WTC11 (cell line): ENCODE results near the gene PROZ.

ENCODE experiments used
- ZNF232 ChIP-seq: sonication (generic); formaldehyde crosslinking; IDR thresholded peaks from 2 replicates; pipeline ENCODE4 v1.8.0; 2022; ENCODE audit warnings: mild to moderate bottlenecking, missing genetic modification reagents
- TF ChIP-seq, protein P1 (sequence below): sonication (generic); formaldehyde crosslinking; IDR thresholded peaks from 2 replicates; pipeline ENCODE4 v1.8.1; 2022; ENCODE audit warnings: mild to moderate bottlenecking, missing genetic modification reagents, moderate library complexity, borderline replicate concordance
- TF ChIP-seq, protein P2 (sequence below): fragments of 200-600 bp; IDR thresholded peaks from 2 replicates; pipeline ENCODE4 v1.8.0; 2022; ENCODE audit warnings: antibody characterized with exemption

- TF ChIP-seq ZNF232, result no peak
- TF ChIP-seq, protein P1, sequence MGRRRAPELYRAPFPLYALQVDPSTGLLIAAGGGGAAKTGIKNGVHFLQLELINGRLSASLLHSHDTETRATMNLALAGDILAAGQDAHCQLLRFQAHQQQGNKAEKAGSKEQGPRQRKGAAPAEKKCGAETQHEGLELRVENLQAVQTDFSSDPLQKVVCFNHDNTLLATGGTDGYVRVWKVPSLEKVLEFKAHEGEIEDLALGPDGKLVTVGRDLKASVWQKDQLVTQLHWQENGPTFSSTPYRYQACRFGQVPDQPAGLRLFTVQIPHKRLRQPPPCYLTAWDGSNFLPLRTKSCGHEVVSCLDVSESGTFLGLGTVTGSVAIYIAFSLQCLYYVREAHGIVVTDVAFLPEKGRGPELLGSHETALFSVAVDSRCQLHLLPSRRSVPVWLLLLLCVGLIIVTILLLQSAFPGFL (CRISPR knock-in tag), result no peak
- TF ChIP-seq, protein P2, sequence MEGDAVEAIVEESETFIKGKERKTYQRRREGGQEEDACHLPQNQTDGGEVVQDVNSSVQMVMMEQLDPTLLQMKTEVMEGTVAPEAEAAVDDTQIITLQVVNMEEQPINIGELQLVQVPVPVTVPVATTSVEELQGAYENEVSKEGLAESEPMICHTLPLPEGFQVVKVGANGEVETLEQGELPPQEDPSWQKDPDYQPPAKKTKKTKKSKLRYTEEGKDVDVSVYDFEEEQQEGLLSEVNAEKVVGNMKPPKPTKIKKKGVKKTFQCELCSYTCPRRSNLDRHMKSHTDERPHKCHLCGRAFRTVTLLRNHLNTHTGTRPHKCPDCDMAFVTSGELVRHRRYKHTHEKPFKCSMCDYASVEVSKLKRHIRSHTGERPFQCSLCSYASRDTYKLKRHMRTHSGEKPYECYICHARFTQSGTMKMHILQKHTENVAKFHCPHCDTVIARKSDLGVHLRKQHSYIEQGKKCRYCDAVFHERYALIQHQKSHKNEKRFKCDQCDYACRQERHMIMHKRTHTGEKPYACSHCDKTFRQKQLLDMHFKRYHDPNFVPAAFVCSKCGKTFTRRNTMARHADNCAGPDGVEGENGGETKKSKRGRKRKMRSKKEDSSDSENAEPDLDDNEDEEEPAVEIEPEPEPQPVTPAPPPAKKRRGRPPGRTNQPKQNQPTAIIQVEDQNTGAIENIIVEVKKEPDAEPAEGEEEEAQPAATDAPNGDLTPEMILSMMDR, result no peak
Measured at GRCh38 chr13:113118261-113119021, 40.0 kb upstream of the PROZ start.
